GM18873 (cell line): Measurements from ENCODE around the gene ROR2.

ENCODE experiments used
- ATAC-seq: cut with Tn5 transposase; IDR thresholded peaks from one replicate; pipeline ENCODE4 v1.9.1; 2021; ENCODE audit warnings: mild to moderate bottlenecking, moderate library complexity, moderate number of reproducible peaks; ENCODE audit not compliant: unreplicated experiment, low FRiP score

ROR2 gene

GRCh38 chr9:91884153-91884552 lies 65.9 kb downstream of the ROR2 start:
- ATAC-seq, result no peak

GRCh38 chr9:91883503-91883902 lies 66.5 kb downstream of the ROR2 start:
- no peak for ATAC-seq

DNA sequence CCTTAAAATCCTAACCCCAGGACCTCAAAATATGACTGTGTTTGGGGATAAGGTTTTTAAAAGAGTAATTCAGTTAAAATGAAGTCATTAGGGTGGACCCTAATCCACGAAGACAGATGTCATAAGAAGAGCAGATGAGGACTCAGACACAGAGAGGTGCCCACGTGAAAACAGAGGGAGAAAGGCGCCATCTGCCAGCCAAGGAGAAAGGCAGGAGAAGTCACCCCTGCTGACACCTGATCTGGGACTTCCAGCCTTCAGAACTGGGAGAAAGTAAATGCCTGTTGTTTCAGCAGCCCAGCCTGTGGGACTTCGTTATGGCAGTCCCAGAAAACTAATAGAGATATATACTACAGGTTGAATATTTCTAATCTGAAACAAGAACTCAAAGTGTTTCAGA lies 67.4 kb downstream of the ROR2 start:
- ATAC-seq, result no peak

- no peak for ATAC-seq
These were observed 69.6 kb downstream of the ROR2 start for GRCh38 chr9:91880378-91880972.

DNA sequence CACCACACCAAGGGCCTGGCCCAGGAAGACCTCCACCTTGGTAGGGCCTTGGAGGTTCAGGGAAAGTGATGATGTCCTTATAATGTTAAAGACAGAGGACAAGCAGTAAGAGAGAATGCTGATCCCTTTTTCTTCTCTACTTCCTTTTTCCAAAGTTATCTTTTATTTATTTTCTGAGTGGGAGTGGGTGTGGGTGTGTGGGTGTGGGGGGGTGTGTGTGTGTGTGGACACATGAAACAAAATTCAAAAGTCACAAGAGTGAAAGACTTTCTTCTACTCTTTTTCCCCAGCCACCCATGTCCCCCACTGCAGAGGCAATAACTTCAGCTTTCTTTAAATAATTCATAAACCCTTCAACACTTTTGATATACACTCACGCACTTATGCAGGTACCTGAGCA lies 70.8 kb downstream of the ROR2 start:
- no peak for ATAC-seq

- ATAC-seq, result no peak
These were observed 76.4 kb downstream of the ROR2 start for GRCh38 chr9:91873637-91874051.

DNA sequence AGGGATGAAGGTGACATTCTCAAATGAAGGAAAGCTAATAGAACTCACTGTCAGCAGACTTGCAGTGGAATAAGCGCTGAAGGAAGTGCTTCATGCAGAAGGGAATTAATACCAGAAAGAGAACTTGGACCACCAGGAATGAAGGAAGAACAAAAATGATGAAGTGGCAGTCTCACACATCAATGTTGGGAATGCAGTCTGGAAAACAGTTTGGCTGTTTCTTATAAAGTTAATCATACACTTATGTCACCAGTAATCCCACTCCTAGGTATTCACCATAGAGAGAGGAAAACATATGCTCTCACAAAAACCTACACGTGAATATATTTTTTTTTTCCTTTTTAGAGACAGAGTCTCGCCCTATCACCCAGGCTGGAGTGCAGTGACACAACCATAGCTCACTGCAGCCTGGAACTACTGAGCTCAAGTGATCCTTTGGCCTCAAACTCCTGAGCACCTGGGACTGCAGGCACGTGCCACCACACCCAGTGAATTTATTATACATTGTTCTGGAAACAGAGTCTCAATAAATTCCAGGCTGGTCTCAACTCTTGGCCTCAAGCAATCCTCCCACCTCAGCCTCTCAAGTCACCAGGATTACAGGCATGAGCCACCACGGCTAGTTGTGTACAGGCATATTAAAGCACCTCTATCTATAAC lies 81.2 kb downstream of the ROR2 start:
- no peak for ATAC-seq

DNA sequence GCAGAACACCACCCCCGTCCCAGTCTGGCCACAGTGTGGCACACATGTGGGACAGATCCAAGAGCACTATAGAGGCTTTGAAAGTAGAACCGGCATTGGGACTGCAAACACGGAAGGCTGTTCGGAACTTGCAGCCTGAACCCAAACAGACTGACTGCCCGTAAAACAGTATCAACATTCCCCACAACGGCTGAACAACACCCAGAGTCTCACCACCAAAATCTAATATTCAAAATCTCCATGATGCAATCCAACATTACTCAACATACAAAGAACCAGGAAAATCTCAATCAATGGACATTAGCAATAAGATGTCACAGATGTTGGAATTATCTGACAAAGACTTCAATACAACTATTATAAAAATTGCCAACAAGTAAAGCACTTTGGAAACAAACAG lies 82.3 kb downstream of the ROR2 start:
- ATAC-seq, result no peak

GRCh38 chr9:91865041-91865440 lies 85.0 kb downstream of the ROR2 start:
- no peak for ATAC-seq

DNA sequence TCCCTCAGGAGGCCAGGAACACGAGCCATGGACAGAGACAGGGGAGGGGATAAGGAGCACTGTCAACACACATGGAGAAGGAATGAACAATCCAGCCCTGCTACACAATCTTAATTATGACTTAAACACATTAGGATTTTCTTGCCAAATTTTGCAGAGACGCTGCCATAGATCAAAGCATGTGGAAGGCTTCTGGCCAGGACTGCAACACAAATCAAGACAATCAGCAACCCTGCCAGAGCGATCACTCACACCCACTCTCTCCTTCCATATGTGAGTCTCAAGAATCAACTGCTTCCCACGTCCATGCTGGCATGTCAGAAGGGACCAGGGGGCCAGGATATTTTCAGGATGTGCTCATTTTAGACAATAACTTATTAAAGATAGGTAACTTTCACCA lies 85.6 kb downstream of the ROR2 start:
- no peak for ATAC-seq

GRCh38 chr9:91863469-91863868 lies 86.6 kb downstream of the ROR2 start:
- ATAC-seq, result no peak

DNA sequence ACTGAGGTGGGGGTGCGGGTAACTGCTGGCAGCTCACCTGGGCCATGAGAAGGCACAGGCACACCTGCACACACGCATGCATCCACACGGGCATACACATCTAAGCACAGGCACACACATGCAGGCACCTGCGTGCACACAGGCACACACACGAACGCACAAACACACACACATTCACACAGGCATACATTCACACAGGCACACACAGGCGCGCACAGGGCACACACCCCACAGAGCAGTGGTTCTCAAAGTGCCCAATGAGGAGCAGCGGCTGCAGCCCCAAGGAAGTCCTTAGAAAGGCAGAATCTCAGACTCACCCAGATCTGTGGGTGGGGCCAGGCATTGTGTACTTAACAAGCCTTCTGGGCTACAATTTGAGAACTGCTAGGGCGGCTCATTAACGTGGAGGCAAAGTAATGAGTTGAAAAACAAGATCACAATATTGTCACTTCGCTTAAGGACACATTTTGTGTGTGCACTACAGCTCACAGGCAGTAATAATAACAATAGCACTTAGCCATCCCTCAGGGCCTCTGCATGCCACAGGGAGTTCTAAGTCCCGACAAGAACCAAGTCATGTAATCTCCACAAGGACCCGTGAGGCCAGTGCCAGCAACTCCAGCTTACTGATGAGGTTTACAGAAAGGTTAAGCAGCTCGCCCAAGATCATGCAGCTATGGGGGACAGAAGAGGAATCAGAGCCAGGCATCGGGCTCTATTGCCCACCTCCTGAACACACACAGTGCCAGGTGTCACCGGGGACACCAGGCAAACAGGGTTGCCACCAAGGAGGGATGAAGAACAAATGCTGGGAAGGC lies 91.6 kb downstream of the ROR2 start:
- ATAC-seq, result no peak

GRCh38 chr9:91857291-91858212 lies 92.5 kb downstream of the ROR2 start:
- ATAC-seq, result no peak

DNA sequence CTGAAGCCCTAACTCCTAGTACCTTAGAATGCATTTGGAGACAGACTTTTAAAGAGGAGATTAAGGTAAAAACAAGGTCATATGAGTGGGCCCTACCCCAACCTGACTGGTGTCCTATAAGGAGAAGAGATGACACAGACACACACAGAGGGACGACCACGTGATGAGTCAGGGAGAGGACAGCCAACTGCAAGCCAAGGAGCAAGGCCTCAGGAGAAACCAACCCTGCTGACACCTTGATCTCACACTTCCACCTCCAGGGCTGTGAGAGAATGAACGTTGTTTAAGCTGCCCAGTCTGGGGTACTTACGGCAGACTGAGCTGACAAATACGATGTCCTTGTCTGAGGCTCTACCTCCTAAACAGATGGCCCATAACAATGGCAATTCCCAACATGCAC lies 93.6 kb downstream of the ROR2 start:
- no peak for ATAC-seq

DNA sequence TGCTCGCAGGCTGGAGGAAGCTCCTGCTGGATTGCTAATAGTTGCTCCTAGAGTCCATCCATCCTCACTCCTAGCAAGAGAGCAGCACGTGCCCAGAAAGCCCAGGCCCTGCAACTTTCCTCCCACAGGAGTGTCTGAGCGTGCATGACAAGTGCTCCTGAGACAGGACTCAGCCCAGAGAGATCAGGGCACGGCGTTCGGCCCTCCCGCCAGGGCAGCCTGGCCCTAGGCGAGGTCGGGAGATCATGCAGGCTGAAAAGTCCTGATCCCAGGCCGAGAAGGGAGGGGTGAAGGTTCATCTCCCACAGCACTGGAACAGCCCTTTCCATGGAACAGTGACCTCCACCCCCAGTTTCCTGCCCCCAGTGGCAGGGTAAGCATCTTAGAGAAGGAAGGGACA lies 94.8 kb downstream of the ROR2 start:
- ATAC-seq, result no peak

GRCh38 chr9:91852801-91853347 lies 97.2 kb downstream of the ROR2 start:
- no peak for ATAC-seq

GRCh38 chr9:91849694-91850093 lies 100.3 kb downstream of the ROR2 start:
- ATAC-seq, result no peak

GRCh38 chr9:91848146-91848545 lies 101.9 kb downstream of the ROR2 start:
- ATAC-seq, result no peak

GRCh38 chr9:91847581-91848091 lies 102.4 kb downstream of the ROR2 start:
- ATAC-seq, result no peak

GRCh38 chr9:91845879-91846278 lies 104.1 kb downstream of the ROR2 start:
- ATAC-seq, result no peak
